Measurements from ENCODE around the gene LCNL1. TPM values are rescaled to one million over a fixed set of nuclear protein-coding genes. Genes with fewer than 3 reads are reported as not detected.

The LCNL1 gene
- total and polyA plus RNA-seq, 2 of the 13 experiments (the other 11 are each of a cell fraction or from before 2014, with no cell fraction given), result not detected

GRCh38 chr9:136991993-136992818 lies 9.4 kb downstream of the LCNL1 start, which contains the start of gene PAXX (continued):
- TF ChIP-seq, protein P1, sequence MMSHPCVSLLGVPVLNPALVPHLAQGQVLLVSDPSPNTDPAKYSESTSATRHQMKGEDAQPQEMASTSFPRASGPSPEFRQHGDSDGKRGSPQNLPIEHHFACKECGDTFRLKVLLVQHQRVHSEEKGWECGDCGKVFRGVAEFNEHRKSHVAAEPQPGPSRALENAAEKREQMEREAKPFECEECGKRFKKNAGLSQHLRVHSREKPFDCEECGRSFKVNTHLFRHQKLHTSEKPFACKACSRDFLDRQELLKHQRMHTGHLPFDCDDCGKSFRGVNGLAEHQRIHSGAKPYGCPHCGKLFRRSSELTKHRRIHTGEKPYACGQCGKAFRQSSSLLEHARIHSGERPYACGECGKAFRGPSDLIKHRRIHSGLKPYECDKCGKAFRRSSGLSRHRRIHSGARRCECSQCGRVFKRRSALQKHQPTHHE (CRISPR knock-in tag; IDR thresholded peaks at IDR 0.05; ENCODE audit: borderline replicate concordance), result no peak
- TF ChIP-seq CREB1 (IDR thresholded peaks at IDR 0.05), result no peak
- no peak for TF ChIP-seq CREB1 (CRISPR knock-in tag; IDR thresholded peaks at IDR 0.05)
- 0 out of 2 replicates have a peak, but pooled peaks have one; percentile 52 for TF ChIP-seq ZNF589 (CRISPR knock-in tag; conservative IDR thresholded peaks at IDR 0.05)
- TF ChIP-seq HOXA3 (CRISPR knock-in tag; IDR thresholded peaks at IDR 0.05), result no peak
- TF ChIP-seq THAP8 (CRISPR knock-in tag; IDR thresholded peaks at IDR 0.05; ENCODE audit: borderline replicate concordance), result no peak
- no peak for TF ChIP-seq POLR2AphosphoS2 (IDR thresholded peaks at IDR 0.05; ENCODE audit: low read depth, low read length)
- TF ChIP-seq ZNF44 (CRISPR knock-in tag; IDR thresholded peaks at IDR 0.05), result no peak
- TF ChIP-seq ARNTL (CRISPR knock-in tag; IDR thresholded peaks at IDR 0.05), result no peak
- no peak for TF ChIP-seq ZFP37 (CRISPR knock-in tag; IDR thresholded peaks at IDR 0.05; ENCODE audit: borderline replicate concordance)
- TF ChIP-seq REL (CRISPR knock-in tag; conservative IDR thresholded peaks at IDR 0.05), result no peak
- no peak for TF ChIP-seq TBP (CRISPR knock-in tag; IDR thresholded peaks at IDR 0.05)
- TF ChIP-seq MTA3 (CRISPR knock-in tag; IDR thresholded peaks at IDR 0.05), result no peak
- no peak for TF ChIP-seq MED13 (CRISPR knock-in tag; IDR thresholded peaks at IDR 0.05)
- TF ChIP-seq STAT6 (CRISPR knock-in tag; IDR thresholded peaks at IDR 0.05; ENCODE audit: borderline replicate concordance), result no peak
- TF ChIP-seq, protein P2, sequence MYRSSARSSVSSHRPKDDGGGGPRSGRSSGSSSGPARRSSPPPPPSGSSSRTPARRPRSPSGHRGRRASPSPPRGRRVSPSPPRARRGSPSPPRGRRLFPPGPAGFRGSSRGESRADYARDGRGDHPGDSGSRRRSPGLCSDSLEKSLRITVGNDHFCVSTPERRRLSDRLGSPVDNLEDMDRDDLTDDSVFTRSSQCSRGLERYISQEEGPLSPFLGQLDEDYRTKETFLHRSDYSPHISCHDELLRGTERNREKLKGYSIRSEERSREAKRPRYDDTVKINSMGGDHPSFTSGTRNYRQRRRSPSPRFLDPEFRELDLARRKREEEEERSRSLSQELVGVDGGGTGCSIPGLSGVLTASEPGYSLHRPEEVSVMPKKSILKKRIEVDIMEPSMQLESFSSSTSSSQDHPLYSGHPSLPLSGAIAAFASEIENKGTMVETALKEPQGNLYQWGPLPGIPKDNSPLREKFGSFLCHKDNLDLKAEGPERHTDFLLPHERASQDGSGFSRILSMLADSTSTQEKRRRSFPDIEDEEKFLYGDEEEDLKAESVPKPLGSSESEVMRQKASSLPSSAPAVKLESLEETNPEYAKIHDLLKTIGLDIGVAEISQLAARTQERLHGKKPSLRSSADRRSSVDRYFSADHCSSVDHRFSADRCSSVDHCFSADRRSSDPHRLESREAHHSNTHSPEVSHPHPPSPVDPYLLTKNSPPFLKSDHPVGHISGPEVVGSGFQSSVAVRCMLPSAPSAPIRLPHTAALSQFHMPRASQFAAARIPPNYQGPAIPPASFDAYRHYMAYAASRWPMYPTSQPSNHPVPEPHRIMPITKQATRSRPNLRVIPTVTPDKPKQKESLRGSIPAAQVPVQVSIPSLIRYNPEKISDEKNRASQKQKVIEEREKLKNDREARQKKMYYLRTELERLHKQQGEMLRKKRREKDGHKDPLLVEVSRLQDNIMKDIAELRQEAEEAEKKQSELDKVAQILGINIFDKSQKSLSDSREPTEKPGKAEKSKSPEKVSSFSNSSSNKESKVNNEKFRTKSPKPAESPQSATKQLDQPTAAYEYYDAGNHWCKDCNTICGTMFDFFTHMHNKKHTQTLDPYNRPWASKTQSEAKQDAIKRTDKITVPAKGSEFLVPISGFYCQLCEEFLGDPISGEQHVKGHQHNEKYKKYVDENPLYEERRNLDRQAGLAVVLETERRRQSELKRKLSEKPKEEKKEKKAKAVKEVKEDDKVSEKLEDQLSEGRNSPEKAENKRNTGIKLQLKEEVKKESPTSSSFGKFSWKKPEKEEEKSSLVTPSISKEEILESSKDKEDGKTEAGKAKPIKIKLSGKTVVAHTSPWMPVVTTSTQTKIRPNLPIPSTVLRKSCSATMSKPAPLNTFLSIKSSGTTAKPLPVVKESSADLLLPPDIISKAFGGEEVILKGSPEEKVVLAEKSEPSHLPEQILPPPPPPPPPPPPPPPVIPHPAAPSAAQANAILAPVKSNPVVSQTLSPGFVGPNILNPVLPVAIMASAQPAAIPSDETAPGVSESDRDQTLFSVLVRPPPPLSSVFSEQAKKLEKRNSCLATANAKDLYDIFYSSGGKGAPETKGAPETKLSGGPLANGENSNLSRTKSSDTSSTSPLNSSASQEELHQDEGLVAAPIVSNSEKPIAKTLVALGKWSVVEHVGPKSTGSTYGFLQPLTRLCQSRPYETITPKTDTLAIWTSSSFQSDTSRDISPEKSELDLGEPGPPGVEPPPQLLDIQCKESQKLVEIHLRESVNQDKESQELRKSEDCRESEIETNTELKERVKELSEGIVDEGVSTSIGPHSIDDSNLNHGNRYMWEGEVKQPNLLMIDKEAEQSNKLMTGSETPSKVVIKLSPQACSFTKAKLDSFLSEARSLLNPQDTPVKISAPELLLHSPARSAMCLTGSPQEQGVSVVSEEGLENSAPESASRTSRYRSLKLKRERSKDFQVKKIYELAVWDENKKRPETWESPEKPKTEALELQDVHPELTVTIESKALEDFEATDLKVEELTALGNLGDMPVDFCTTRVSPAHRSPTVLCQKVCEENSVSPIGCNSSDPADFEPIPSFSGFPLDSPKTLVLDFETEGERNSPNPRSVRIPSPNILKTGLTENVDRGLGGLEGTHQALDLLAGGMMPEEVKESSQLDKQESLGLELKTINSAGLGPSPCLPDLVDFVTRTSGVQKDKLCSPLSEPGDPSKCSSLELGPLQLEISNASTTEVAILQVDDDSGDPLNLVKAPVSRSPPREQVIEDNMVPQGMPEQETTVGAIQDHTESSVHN (CRISPR knock-in tag; IDR thresholded peaks at IDR 0.05), result no peak
- no peak for TF ChIP-seq ZNF12 (CRISPR knock-in tag; IDR thresholded peaks at IDR 0.05)
